HG02885 (cell line): ENCODE data around the gene SUDS3.

Source experiments
- ATAC-seq: cut with Tn5 transposase; IDR thresholded peaks from one replicate; pipeline ENCODE4 v1.9.1; 2021; ENCODE audit warnings: mild to moderate bottlenecking; ENCODE audit not compliant: unreplicated experiment, poor library complexity

The SUDS3 gene

DNA sequence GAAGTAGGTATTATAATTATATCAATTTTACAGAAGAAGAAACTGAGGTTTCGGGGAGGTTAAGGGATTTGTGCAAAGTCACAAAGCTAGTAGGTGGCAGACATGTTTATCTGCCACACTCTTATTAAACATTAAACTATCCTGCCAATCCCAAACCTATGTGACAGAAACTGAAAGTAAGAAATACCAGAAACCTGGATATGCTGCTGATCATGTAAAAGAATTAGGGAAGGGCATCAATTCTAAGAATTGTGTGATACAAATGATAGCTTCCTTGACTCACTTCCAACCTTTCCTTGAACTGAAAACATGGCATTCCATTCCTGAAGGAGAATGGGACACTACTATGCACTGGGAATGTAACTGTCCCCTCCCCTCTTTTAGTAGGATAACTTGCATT lies 20.5 kb upstream of the SUDS3 start:
- no peak for ATAC-seq

DNA sequence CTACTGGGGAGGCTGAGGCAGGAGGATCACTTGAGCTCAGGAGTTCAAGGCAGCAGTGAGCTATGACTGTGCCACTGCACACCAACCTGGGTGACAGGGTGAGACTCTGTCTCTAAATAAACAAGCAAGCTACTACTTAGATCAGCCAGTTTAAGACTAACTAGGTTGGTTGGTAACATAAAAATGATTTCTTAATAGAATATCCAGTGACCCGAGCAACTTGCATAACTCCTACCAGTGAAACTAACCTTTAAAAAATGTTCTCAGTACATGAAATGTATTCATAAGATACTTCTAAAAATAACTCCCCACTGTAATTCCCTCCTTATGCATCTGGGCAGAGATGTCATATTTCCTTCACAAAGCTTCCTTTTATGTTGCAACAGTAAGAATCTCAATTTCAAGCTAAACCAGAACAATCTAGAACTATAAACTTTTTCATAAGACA lies 19.5 kb upstream of the SUDS3 start:
- ATAC-seq = peak; percentile 39

DNA sequence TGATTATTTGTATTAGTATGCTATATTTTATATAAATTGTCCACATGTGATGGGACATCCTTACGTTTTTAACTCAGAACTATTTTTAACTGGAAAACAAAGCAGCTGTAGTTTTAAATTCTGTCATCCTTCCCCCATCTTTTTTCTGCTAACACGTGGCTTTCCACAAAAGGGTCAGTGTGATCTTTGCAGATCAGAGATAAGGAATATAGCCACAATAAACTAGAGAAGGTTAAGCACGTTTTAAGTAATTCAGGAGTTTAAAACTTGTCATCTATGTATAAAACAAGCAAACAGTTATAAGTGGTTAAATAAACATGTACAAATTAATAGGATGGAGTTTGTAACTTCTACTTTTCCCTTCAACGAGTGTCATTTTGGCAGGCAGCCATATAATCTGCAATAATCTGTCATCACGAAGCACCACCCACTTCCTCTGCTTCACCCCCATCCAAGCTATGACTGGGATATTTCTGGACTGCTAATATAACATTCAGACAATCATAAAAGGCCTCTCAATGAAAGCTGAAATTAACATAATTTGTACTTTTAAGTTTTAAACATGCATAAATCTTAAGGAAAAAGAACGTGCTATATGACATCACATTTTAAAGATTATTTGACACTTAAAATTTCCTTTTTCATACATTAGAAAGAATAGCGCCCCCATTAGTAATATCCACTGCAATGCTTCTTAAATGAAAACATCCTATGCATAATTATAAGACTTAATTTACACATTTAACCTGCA lies 18.9 kb upstream of the SUDS3 start:
- ATAC-seq = peak; percentile 48

DNA sequence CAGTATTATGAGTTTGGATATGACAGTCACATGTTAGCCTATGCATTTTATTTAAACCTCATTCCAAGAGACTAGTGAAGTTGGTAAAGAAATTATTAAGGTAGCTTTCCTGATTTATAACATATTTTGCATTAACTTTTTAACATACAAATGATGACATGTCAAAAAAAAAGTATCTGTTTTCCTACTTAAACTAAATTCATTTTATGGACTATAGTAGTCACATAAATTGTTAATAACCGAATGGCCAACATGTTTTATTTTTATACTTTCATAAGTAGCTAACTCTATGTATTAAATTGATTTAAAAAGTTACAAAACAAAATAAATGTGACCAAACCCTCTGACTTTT lies 18.4 kb upstream of the SUDS3 start:
- no peak for ATAC-seq

DNA sequence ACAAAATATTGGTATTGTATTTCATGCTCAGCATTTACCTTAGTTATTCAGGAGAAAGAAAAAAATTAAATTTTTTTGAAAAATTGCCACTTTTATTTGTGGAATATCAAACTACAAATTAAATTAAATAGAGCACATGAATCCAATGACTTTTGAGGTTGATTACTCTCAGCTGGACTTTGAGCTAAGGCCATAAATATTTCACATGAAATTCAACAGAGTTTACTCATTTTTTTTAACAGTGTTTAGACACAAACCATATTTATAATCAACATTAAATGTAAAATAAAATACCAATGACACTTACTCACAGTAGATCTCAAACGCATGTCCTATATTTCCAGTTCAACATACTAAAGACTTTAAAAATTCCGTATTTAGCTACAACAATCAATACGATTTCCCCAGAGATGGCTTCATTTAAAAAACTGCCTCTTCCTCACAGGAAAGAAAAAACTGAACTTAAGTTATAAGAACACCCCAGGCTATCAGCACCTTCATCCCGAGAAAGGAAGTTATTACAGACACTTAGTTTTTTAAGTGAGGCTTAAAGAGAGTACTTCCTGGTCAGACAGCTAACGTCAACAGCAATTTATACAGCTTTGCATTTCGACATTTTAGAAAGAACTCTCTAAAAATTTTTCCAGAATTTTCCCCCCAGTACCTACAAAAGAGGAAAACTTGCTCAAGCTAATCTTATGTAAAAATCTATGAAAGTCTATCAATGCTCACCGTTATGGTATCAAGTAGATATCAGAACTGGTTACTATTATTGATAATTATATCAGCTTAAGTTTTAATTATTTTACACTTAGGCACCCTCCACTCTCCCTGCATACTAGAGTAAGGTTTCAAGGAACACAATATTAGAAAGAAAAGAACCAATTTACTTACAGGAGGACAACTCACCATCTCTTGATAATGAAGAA lies 17.5 kb upstream of the SUDS3 start:
- no peak for ATAC-seq

DNA sequence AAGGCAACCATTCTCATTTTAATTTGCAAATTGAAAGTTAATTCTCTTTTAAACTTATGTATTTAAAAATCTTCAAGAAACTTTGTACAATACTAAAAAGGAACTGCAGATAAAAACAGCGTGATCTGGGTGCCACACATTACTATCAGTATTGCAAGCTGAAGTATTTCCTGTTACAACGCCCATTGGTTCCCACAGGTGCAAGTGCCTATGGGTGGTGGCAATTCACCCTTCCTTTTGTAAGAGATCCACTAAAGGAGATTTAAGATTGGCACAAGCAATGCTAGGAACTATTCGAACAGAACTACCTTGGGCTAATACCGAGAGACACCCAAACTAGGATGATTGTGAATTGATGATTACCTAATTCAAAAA lies 16.8 kb upstream of the SUDS3 start:
- no peak for ATAC-seq

DNA sequence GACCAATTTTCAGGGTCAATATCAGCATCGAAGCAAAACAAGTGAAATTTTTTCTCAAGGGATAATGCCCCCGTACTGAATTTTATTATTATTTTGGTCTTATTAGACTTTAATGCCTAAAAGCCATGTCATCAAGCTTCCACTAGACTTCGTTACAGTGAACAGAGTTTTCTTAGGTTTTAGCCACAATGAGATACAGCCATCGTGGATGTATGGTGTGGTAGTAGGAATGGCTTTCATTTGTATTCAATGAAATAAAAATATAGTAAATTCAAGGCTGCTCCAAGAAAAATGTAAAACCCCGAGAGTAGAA lies 15.3 kb upstream of the SUDS3 start:
- no peak for ATAC-seq

DNA sequence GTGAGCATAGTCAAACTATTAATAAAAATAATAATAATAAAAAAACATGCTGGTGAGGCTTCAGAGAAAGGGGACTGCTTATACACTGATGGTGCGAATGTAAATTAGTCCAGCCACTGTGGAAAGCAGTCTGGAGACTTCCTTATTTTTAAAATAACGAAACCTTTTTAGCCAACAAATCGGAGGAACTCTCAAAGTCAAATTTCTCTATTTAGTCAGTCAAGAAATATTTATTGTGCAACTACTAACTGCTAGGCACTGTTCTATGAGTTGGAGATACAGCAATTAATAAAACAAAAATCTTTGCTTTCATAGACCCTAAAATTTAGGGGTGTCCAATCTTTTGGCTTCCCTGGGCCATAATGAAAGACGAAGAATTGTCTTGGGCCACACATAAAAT lies 14.5 kb upstream of the SUDS3 start:
- ATAC-seq = no peak

DNA sequence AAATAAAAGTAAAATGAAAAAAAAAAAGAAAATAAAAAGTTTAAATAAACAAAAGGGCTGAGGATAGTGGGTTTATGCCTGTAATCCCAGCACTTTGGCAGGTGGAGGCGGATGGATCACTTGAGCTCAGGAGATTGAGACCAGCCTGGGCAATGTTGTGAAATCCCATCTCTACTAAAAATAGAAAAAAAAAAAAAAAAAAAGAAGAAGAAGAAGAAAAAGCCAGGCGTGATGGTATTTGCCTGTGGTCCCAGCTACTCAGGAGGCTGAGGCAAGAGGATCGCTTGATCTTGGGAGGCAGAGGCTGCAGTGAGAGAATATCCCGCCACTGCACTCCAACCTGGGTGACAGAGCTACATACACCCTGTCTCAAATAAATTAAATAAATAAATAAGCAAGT lies 7.5 kb upstream of the SUDS3 start:
- ATAC-seq = no peak

DNA sequence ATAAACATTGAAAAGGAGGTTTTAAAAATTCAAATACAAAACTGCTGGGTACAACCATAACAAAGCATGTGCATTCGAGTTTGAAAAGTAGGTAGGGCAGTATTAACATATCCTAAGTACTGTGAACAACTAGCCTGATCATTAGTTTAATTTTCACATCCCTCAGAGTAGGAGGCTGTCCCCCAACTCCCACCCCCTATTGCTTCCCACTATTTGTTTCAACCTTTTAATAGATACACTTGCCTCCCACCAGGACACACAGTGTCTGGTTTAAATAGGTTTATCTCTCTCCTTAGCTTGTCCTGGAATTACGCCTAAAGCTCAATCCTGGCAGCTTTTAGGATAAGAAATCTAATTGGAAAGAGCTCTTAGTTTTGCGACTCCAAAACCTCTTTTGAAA lies 5.8 kb upstream of the SUDS3 start:
- ATAC-seq = no peak

DNA sequence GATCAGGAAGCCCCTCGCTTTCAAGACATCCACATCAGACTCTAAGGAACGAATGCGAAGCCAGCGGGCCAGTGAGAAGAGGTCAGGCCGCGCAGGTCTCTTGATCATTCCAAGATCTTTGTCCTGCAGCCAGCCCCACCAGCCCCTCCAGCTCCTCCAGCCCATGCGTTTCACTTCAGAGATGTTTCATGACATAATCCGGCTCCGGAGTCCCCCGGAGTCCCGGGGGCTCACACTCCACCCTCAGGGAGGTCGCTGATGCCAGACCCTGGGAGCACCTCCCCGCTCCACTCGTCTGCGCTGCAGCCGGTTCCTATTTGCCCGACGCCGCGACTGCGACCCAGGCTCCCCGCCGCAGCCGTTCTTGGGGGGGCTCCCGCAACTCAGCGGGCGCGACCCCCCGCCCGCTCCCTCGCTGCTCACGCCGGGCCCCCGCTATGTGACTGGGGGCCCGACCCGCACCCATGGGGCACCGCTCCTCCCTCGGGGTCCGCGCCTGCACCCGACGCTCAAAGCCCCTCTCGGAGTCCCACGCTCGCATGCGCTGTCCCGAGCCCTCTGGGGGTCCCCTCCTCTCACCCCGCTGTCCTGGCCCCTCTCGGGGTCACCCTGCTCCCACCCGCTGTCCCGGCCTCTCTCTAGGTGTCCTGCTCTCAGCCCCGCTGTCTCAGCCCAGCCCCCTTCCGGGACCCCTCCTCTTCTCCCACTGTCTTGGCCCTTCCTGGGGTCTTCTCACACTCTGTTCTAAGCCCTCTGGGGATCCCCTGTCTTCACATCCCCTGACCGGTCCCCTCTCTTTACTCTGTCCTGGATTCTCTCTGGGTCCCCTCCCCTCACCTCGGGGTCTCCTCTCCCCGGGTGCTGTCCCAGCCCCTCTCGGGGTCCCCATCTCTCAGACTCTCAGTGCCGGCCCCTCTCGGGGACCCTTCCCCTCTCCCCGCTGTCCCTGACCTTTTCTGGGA lies 4.8 kb upstream of the SUDS3 start:
- ATAC-seq = no peak

DNA sequence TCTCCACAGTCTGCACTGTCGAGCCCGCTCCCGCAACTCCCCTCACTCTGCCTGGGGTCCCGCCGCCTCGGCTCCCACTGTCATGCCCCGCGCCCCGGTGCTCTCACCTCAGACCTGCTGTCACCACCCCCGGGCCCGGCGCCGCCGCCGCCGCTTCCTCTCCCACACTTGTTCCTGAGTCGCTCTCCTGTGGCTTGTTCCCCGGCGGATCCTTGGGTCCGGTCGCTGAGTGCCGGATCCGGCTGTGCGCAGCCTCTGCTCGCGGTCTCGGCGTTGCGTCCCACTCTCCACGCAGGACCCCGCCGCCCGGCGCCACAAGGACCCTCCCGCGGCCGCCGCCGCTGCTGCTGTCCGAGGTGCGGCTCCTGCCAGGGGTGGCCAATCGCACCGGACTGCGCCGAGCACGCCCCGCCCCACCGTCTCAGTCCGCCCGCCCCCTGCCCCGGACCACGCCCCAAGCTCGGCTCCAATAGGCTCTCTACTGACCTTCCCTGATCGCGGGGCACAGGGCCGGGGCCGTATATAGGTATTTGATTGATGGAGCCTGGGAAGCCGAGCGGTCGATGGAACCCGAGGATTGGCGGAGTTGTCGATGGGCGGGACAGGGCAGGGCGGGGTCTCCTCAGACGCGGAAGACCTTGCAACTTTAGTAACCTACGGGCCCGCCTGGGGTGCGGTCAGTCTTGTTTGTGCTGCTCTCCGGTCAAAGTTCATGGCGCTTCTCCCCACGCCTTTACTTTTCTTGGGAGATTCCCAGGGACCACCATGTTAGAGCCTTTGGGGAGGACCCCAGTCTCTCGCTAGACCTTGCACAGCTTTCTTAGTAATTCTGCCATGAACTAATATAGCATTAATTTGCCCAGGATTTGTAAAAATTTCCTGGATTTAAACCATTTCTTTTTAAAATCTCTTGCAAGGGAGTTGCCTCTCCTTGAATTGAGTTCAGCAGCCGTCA lies 3.5 kb upstream of the SUDS3 start, which contains the start of gene TAOK3:
Gene TAOK3 (minus strand): TSS at position 367 of the 955 bp plus-strand sequence. CDS start 117,340 bp downstream, outside the sequence.
- peak; percentile 85 for ATAC-seq

DNA sequence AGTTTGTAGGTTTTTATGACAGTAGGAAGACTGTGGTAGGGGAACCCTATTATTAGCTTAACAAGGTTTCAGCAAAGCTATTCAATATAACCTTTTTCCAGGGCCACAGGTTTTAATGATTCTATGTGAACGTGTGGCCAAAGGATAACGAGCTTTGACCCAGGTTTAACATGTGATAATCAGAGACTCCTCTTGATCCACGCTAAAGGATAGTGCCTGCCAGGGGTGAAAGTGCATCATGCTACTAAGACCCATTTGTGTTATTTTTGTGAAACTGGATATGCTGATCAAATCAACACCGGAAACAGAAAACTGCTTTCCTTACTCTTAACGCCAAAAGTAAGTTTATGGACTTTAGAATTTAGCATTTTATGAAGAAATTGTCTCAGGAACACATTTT lies 2.7 kb upstream of the SUDS3 start:
- no peak for ATAC-seq

DNA sequence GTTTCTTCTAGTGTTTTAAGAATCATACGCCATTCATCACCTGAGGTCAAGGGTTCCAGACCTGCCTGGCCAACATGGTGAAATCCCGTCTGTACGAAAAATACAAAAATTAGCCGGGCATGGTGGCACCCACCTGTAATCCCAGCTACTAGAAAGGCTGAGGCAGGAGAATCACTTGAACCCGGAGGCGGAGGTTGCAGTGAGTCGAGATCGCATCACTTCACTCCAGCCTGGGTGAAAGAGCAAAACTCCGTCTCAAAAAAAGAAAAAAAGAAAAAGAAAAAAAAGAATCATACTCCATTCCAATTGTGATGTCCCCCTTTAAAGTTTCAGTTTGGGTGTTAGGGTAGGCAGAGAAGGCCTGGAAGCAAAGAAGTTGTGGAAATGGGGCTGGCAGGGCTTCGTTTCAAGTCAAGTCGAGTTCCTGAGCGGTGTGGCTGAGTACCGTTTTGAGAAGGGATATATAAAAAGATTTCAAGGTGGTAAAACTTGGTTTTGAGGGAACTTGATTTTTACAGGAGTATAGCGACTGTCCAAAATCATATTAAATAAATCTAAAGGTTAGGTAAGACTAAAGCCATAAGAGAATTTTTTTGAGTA lies 2.1 kb upstream of the SUDS3 start:
- no peak for ATAC-seq

DNA sequence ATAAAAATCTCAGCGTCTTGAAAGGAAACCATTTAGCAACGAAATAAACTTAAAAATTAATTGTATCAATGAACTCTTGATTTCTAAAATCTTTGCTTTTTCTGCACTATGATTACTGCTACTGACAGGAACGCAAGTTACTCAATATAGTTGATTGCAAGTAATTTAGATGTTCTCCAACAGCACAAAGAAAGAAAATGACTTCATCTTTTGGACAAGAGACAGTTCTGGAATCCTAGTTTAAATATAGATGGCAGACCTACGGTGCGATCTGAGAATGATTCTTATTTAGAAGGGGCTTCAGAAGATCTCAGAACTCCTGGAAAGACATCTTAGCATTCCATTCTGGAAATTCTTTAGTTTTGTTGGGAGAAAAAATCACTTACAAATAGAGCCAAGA lies 1.4 kb upstream of the SUDS3 start:
- ATAC-seq = no peak

DNA sequence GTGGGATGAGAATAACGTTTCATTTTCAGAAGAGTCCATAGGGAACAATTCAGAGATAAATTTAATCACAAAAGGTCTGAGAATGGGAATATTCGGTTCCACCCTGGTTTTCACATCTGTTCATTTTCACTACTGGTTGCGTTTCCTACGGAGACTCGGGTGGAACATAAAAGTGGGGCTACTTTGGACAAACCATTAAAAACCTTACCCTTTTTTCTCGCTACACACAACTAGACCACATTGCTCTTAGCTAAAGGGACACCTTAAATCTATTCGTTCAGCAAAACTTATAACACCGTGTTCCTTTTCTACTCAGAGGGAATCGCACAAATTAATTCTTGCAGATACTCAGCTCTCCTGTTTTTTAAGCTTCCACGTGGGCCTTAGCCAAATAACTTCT lies 1.0 kb upstream of the SUDS3 start:
- no peak for ATAC-seq

DNA sequence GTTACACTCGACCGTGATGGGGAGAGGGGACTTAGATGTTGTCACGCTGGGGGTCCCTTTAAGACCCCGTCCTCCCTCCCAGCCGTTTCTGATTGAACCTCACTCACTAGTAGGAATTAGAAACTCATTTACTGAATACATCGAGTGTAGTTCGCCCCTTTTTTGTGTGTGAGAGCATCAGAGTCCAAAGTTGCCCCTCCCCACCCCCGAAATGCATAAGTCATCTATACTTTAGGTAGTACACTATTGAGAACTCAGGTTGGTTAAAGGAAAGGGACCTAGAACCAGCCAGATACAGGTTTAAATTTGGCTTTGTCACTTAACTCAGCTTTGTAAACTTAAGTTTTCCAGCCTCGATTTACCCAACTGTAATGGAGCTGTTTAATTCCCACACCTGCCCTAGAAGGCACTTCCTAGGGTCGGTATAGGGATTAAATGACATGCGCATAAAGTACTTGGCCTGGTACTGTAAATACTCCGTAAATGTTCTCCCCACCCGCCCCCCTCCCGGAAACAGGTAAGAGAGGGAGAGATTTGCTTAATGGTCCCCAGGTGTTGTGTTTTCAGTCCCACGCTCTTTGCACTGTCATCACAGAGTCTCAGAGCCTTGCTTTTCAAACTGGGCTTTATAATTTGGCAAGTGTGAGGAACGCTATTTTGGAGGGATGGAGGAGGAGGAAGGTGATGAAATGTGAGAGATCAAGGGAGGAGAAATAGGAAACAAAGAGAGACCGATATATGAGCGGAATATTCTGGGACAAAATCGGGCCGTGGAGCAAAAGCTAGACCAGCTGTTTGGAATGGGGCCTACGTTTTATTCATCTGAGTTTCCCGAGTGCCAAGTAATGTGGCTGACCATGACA lies 897 bp downstream of the SUDS3 start:
- ATAC-seq = no peak

DNA sequence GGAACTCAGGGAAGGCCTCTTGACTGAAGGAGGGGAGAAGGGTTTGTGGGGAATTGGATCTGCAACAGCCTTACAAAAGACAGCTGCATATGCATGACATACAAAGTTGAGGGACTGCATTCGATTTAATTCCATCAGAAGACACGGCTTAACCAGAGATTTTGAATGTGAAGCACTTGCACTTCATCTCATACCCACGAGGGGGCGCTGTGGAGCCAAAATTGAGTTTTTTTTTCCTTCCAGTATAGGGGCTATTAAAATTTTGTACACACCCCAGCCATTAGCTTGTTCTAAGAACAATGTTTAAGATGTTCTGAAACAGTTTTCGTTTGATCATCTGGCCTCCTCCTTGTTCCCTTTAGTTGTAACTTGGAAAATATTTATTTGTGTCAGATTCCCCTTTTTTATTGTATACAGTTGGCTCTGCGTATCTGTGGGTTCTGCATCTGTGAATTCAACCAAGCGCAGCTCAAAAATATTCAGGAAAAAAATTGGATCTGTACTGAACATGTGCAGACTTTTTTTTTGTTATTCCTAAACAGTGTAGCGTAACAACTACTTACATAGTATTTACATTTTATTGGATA lies 1.6 kb downstream of the SUDS3 start:
- ATAC-seq = no peak
